ENCODE results near the gene TLDC2. TPM values are rescaled to one million over a fixed set of nuclear protein-coding genes. Genes with fewer than 3 reads are reported as not detected.

TLDC2 gene
- total and polyA plus RNA-seq, 2 of the 8 experiments (the other 6 are each of a cell fraction or from before 2014, with no cell fraction given): 0.29 to 0.34 TPM

DNA sequence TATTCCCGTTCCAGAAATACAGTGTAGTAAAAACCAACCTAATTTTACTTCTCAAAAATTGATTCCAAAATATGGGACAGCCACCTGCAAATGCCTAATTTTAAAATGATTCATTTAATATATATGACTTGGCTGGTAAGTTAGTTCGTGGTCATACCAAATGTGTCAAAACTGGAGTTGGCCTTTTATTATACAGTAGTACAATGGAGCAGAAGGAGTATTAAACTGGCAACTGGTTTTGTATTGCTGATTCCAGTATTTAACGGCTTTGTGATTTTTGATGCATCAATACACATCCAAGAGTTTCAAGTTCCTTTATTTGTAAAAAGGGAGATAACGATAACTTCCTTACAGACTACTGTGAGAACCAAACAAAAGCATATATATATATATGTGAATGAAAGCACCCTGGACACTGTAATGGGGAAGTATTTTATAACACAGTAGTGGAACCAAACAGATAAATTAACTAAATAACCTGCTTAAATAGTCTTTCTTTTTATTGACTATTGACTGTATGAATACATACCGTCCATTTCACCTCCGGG lies 50.8 kb downstream of the TLDC2 start:
- no peaks in the 10 kb centered on the region for H3K4me1 ChIP-seq (replicated peaks in 1 of 4; ENCODE audit: control insufficient read depth in 3 of 4, insufficient read depth in 4 of 4, low read length in 3 of 4)
- ChIA-PET CTCF (ENCODE audit: partially characterized antibody) (no interaction called here), POLR2A (ENCODE audit: partially characterized antibody) (no interaction called here)
- H3K4me3 ChIP-seq (ENCODE audit: extremely low read depth in 1 of 4, insufficient read depth in 2 of 4, low read depth in 3 of 4, low read length in 4 of 4): no peak overlapping the region
- H4K91ac ChIP-seq (replicated peaks; ENCODE audit: insufficient read length, low read length): no peak overlapping the region
- no peak overlapping the region for H3K9ac ChIP-seq (replicated peaks in 1 of 4; ENCODE audit: extremely low read depth in 1 of 4, low read depth in 3 of 4, low read length in 3 of 4)
- no peak overlapping the region for H3K27ac ChIP-seq (ENCODE audit: low read depth, low read length)
- TF ChIP-seq JUND (IDR thresholded peaks at IDR 0.05; ENCODE audit: low read length): no peak
- TF ChIP-seq RNF2 (IDR thresholded peaks at IDR 0.05; ENCODE audit: borderline replicate concordance, low read depth, low read length, missing control alignments, poor library complexity, severe bottlenecking): no peak
- TF ChIP-seq TCF12 (IDR thresholded peaks at IDR 0.05; ENCODE audit: low read depth, low read length): no peak
- no peak for TF ChIP-seq SAP30 (IDR thresholded peaks at IDR 0.05; ENCODE audit: insufficient read depth, insufficient replicate concordance, low read length)
- no peak for TF ChIP-seq NRF1 (IDR thresholded peaks at IDR 0.05; ENCODE audit: low read depth, low read length)
- no peak for TF ChIP-seq CBX5 (IDR thresholded peaks at IDR 0.05; ENCODE audit: low read depth, low read length)
- TF ChIP-seq EP300 (IDR thresholded peaks at IDR 0.05; ENCODE audit: borderline replicate concordance in 1 of 2, low read depth in 2 of 2, low read length in 2 of 2): no peak
- TF ChIP-seq KDM4A (IDR thresholded peaks at IDR 0.05; ENCODE audit: low read depth, low read length, severe bottlenecking): no peak
- no peak overlapping the region for H3K4ac ChIP-seq (replicated peaks; ENCODE audit: insufficient read length, low read depth, low read length)
- no peak overlapping the region for H2BK12ac ChIP-seq (ENCODE audit: low read depth, low read length)
- no peak overlapping the region for H3K56ac ChIP-seq (replicated peaks; ENCODE audit: insufficient read length, low read depth, low read length)
- H4K8ac ChIP-seq (ENCODE audit: extremely low read depth, insufficient read depth, low read length): no peak overlapping the region
- 93% methylated on average over 6 of the region's 6 CpGs; no CpG with 5 or more reads in 1 of the 2 experiments for WGBS, 2 experiments (ENCODE audit: extremely low coverage in 1 of 2, insufficient coverage in 1 of 2, insufficient read length in 1 of 2, insufficient replicate concordance in 2 of 2, low coverage in 1 of 2, low lambda C conversion rate in 2 of 2, missing lambda C conversion rate in 1 of 2)
- H2BK120ac ChIP-seq (replicated peaks; ENCODE audit: low read depth, low read length): no peak overlapping the region
- no peak overlapping the region for H2BK20ac ChIP-seq (ENCODE audit: low read length)
- no peak overlapping the region for H2AFZ ChIP-seq (ENCODE audit: low read length)
- no peak overlapping the region for H4K5ac ChIP-seq (ENCODE audit: insufficient read length, low read depth, low read length)
- H3K23me2 ChIP-seq (ENCODE audit: low read depth, low read length): no peaks in the 10 kb centered on the region
- H2AK5ac ChIP-seq (ENCODE audit: low read depth, low read length): no peak overlapping the region
- H3K23ac ChIP-seq (ENCODE audit: insufficient read length): no peak overlapping the region
- H3K79me1 ChIP-seq (ENCODE audit: low read depth, low read length): no peaks in the 10 kb centered on the region
- H3K14ac ChIP-seq (ENCODE audit: insufficient read length): no peak overlapping the region
- no peaks in the 10 kb centered on the region for H4K20me1 ChIP-seq (replicated peaks in 1 of 2; ENCODE audit: control insufficient read depth in 1 of 2, insufficient read depth in 2 of 2, low read length in 2 of 2)
- H3K79me2 ChIP-seq (ENCODE audit: control insufficient read depth in 1 of 2, insufficient read depth in 2 of 2, low read length in 2 of 2): no peaks in the 10 kb centered on the region
- H3K18ac ChIP-seq (ENCODE audit: extremely low read depth, low read length): no peak overlapping the region
- H3K9me3 ChIP-seq (ENCODE audit: insufficient read depth in 2 of 2, low read depth in 1 of 2, low read length in 1 of 2): no peaks in the 10 kb centered on the region
- H3K36me3 ChIP-seq (ENCODE audit: control insufficient read depth in 2 of 4, insufficient read depth in 4 of 4, low read length in 3 of 4): peaks cover 0 to 49% (median 2%) of the 10 kb centered on the region in 4 experiments; a peak in 6 of 8 replicates
- H3K4me2 ChIP-seq (ENCODE audit: insufficient read depth in 1 of 2, low read depth in 2 of 2, low read length in 2 of 2): no peak overlapping the region
- no peak overlapping the region for H2BK15ac ChIP-seq (ENCODE audit: low read length)
- H2BK5ac ChIP-seq (ENCODE audit: low read depth, low read length): no peak overlapping the region
- DNase-seq (ENCODE audit: low read depth in 1 of 2, low spot score in 2 of 2) (no peak), FAIRE-seq (no peak)
- no peaks in the 10 kb centered on the region for H3K27me3 ChIP-seq (replicated peaks in 1 of 4; ENCODE audit: control insufficient read depth in 3 of 4, extremely low read depth in 1 of 4, insufficient read depth in 3 of 4, low read length in 3 of 4)

Data from H1 (cell line).